ENCODE measurements around the gene S100A7A.
"Not testable (repeated sequence)": the region's sequence is repeated elsewhere in the genome, so short reads cannot be mapped to it uniquely, and the experiment has no call there.

Gene S100A7A

DNA sequence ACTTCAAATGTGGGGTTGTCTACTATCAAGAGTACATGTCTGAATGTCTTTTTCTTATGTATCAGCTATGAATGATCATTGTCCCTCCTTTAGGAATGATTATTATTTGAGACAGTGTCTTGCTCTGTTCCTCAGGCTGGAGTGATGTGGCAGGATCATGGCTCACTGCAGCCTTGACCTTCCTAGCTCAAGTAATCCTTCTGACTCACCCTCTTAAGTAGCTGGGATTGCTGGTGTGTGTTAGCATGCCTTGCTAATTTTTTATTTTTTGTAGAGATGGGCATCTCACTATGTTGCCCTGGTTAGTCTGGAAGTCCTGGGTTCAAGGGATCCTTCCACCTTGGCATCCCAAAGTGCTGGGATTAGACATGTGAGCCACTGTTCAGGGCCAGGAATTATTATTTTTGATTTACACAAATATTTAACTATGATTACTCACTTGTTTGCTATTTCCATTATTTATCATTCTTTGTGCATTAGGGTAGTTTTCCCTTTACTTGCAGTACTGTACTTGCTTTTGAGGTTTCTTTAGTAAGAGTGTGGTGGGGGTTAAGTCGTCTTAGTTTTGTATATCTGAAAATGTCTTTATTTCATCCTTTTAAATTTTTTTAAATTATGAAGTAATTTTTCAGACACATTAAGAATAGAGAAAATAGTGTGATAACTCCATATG is 31.3 kb downstream of the S100A7A start (continued):
- TF ChIP-seq, protein P1, sequence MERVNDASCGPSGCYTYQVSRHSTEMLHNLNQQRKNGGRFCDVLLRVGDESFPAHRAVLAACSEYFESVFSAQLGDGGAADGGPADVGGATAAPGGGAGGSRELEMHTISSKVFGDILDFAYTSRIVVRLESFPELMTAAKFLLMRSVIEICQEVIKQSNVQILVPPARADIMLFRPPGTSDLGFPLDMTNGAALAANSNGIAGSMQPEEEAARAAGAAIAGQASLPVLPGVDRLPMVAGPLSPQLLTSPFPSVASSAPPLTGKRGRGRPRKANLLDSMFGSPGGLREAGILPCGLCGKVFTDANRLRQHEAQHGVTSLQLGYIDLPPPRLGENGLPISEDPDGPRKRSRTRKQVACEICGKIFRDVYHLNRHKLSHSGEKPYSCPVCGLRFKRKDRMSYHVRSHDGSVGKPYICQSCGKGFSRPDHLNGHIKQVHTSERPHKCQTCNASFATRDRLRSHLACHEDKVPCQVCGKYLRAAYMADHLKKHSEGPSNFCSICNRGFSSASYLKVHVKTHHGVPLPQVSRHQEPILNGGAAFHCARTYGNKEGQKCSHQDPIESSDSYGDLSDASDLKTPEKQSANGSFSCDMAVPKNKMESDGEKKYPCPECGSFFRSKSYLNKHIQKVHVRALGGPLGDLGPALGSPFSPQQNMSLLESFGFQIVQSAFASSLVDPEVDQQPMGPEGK (CRISPR knock-in tag; IDR thresholded peaks at IDR 0.05; ENCODE audit: borderline replicate concordance) = no peak

DNA sequence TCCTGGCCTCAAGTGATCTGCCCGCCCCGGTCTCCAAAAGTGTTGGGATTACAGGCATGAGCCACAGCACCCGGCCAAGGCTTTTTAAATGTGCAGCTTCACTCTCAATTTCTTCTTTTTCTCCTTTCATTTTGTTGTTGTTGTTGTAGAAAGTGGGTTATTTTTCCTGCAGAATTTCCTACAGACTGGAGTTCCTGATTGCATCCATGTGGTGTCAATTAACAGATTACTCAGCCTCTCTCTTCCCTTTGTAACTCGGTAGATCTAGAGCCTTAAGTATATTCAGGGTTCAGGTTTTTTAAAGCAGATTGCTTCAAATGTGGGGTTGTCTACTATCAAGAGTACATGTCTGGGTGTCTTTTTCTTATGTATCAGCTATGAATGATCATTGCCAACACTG is 32.5 kb downstream of the S100A7A start:
- not testable (repeated sequence) for ATAC-seq

DNA sequence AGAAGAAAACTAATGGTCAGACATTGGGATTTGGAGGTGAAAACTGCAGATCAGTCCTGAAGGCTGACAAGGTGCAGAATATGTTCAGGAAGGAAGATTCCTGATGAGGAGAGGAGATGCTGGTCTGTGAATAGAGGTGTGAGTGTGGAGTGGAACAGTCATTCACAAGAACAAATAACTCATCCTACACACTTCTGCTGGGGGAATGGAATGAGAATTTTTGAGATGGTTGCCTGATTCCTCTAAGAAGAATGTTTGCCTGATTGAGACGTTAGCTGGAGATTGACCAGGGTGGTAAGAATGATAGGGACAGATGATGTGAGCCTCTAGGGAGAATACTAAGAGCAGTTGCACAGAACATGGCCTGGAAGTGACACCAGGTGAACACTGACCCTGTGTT is 40.1 kb downstream of the S100A7A start:
- TF ChIP-seq ARNTL (CRISPR knock-in tag; IDR thresholded peaks at IDR 0.05; ENCODE audit: borderline replicate concordance, low read depth) (no peak), SNAI2 (CRISPR knock-in tag; IDR thresholded peaks at IDR 0.05) (no peak), TCF4 (CRISPR knock-in tag; IDR thresholded peaks at IDR 0.05; ENCODE audit: borderline replicate concordance) (no peak), RARB (CRISPR knock-in tag; IDR thresholded peaks at IDR 0.05) (no peak), GLIS3 (CRISPR knock-in tag; IDR thresholded peaks at IDR 0.05) (no peak), ZFP3 (CRISPR knock-in tag; IDR thresholded peaks at IDR 0.05) (no peak), BACH2 (CRISPR knock-in tag; IDR thresholded peaks at IDR 0.05; ENCODE audit: borderline replicate concordance) (no peak), OSR1 (CRISPR knock-in tag; IDR thresholded peaks at IDR 0.05) (no peak), ESRRG (CRISPR knock-in tag; IDR thresholded peaks at IDR 0.05) (no peak), ZNF8 (CRISPR knock-in tag; IDR thresholded peaks at IDR 0.05) (no peak), ZNF70 (CRISPR knock-in tag; IDR thresholded peaks at IDR 0.05) (no peak), CSDC2 (CRISPR knock-in tag; IDR thresholded peaks at IDR 0.05) (no peak), ZC3H10 (CRISPR knock-in tag; IDR thresholded peaks at IDR 0.05) (no peak), TOX (CRISPR knock-in tag; IDR thresholded peaks at IDR 0.05; ENCODE audit: borderline replicate concordance) (no peak), ZNF565 (CRISPR knock-in tag; conservative IDR thresholded peaks at IDR 0.05; ENCODE audit: low read depth) (no peak), PPARA (CRISPR knock-in tag; IDR thresholded peaks at IDR 0.05; ENCODE audit: borderline replicate concordance) (no peak)
- TF ChIP-seq, protein P2, sequence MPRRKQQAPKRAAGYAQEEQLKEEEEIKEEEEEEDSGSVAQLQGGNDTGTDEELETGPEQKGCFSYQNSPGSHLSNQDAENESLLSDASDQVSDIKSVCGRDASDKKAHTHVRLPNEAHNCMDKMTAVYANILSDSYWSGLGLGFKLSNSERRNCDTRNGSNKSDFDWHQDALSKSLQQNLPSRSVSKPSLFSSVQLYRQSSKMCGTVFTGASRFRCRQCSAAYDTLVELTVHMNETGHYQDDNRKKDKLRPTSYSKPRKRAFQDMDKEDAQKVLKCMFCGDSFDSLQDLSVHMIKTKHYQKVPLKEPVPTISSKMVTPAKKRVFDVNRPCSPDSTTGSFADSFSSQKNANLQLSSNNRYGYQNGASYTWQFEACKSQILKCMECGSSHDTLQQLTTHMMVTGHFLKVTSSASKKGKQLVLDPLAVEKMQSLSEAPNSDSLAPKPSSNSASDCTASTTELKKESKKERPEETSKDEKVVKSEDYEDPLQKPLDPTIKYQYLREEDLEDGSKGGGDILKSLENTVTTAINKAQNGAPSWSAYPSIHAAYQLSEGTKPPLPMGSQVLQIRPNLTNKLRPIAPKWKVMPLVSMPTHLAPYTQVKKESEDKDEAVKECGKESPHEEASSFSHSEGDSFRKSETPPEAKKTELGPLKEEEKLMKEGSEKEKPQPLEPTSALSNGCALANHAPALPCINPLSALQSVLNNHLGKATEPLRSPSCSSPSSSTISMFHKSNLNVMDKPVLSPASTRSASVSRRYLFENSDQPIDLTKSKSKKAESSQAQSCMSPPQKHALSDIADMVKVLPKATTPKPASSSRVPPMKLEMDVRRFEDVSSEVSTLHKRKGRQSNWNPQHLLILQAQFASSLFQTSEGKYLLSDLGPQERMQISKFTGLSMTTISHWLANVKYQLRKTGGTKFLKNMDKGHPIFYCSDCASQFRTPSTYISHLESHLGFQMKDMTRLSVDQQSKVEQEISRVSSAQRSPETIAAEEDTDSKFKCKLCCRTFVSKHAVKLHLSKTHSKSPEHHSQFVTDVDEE (CRISPR knock-in tag; IDR thresholded peaks at IDR 0.05) = no peak
- TF ChIP-seq, protein P1 (CRISPR knock-in tag; IDR thresholded peaks at IDR 0.05; ENCODE audit: borderline replicate concordance) = no peak
- TF ChIP-seq, protein P3, sequence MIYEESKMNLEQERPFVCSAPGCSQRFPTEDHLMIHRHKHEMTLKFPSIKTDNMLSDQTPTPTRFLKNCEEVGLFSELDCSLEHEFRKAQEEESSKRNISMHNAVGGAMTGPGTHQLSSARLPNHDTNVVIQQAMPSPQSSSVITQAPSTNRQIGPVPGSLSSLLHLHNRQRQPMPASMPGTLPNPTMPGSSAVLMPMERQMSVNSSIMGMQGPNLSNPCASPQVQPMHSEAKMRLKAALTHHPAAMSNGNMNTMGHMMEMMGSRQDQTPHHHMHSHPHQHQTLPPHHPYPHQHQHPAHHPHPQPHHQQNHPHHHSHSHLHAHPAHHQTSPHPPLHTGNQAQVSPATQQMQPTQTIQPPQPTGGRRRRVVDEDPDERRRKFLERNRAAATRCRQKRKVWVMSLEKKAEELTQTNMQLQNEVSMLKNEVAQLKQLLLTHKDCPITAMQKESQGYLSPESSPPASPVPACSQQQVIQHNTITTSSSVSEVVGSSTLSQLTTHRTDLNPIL (CRISPR knock-in tag; IDR thresholded peaks at IDR 0.05; ENCODE audit: low read depth) = no peak
- no peak for ATAC-seq

DNA sequence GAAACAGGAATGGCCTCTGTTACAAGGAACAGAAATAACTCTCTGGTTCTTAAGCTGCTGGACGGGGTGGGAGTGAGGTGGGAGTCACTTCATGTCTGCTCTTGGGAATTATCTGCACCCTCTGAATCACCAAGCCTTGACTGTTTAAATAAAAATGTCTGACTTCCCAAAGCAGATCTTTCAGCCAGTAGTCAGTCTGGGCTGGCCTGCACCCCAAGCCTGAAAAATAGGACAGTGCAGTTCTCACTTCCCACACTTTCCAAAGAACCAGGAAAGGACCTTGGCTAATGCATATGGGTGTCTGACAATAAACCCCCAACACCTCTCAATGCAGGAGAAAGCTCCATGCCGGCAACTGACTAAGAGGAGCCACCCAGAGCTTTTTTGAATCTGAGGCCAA is 43.3 kb downstream of the S100A7A start:
- TF ChIP-seq BACH2 (CRISPR knock-in tag; IDR thresholded peaks at IDR 0.05; ENCODE audit: borderline replicate concordance) = no peak
- no peak for TF ChIP-seq ZNF8 (CRISPR knock-in tag; IDR thresholded peaks at IDR 0.05)
- TF ChIP-seq ZFP3 (CRISPR knock-in tag; IDR thresholded peaks at IDR 0.05) = no peak
- TF ChIP-seq, protein P4, sequence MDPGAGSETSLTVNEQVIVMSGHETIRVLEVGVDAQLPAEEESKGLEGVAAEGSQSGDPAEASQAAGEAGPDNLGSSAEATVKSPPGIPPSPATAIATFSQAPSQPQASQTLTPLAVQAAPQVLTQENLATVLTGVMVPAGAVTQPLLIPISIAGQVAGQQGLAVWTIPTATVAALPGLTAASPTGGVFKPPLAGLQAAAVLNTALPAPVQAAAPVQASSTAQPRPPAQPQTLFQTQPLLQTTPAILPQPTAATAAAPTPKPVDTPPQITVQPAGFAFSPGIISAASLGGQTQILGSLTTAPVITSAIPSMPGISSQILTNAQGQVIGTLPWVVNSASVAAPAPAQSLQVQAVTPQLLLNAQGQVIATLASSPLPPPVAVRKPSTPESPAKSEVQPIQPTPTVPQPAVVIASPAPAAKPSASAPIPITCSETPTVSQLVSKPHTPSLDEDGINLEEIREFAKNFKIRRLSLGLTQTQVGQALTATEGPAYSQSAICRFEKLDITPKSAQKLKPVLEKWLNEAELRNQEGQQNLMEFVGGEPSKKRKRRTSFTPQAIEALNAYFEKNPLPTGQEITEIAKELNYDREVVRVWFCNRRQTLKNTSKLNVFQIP (CRISPR knock-in tag; IDR thresholded peaks at IDR 0.05; ENCODE audit: borderline replicate concordance, low read depth) = no peak
- no peak for TF ChIP-seq ISL1 (CRISPR knock-in tag; IDR thresholded peaks at IDR 0.05)
- no peak for TF ChIP-seq RARB (CRISPR knock-in tag; IDR thresholded peaks at IDR 0.05)
- no peak for TF ChIP-seq SNAI2 (CRISPR knock-in tag; IDR thresholded peaks at IDR 0.05)
- TF ChIP-seq, protein P5, sequence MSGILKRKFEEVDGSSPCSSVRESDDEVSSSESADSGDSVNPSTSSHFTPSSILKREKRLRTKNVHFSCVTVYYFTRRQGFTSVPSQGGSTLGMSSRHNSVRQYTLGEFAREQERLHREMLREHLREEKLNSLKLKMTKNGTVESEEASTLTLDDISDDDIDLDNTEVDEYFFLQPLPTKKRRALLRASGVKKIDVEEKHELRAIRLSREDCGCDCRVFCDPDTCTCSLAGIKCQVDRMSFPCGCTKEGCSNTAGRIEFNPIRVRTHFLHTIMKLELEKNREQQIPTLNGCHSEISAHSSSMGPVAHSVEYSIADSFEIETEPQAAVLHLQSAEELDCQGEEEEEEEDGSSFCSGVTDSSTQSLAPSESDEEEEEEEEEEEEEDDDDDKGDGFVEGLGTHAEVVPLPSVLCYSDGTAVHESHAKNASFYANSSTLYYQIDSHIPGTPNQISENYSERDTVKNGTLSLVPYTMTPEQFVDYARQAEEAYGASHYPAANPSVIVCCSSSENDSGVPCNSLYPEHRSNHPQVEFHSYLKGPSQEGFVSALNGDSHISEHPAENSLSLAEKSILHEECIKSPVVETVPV (CRISPR knock-in tag; IDR thresholded peaks at IDR 0.05) = no peak
- no peak for ATAC-seq

Data from SK-N-SH treated with all-trans-retinoic acid at 6 μM for 48 hours (cell line).